ENCODE data around the gene C14orf119. TPM values are rescaled to one million over a fixed set of nuclear protein-coding genes. Genes with fewer than 3 reads are reported as not detected.

C14orf119 gene
- total RNA-seq, 1 donor from 2014 or later = 56.8 TPM

GRCh38 chr14:23051141-23052057 lies 43.9 kb upstream of the C14orf119 start:
- H3K27me3 Mint-ChIP-seq (ENCODE audit: low read depth) = no peaks in the 10 kb centered on the region
- no peaks in the 10 kb centered on the region for H3K9me3 Mint-ChIP-seq (ENCODE audit: low read depth)
- TF ChIP-seq, protein P1, sequence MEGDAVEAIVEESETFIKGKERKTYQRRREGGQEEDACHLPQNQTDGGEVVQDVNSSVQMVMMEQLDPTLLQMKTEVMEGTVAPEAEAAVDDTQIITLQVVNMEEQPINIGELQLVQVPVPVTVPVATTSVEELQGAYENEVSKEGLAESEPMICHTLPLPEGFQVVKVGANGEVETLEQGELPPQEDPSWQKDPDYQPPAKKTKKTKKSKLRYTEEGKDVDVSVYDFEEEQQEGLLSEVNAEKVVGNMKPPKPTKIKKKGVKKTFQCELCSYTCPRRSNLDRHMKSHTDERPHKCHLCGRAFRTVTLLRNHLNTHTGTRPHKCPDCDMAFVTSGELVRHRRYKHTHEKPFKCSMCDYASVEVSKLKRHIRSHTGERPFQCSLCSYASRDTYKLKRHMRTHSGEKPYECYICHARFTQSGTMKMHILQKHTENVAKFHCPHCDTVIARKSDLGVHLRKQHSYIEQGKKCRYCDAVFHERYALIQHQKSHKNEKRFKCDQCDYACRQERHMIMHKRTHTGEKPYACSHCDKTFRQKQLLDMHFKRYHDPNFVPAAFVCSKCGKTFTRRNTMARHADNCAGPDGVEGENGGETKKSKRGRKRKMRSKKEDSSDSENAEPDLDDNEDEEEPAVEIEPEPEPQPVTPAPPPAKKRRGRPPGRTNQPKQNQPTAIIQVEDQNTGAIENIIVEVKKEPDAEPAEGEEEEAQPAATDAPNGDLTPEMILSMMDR (IDR thresholded peaks at IDR 0.05) = no peak
- no peak for DNase-seq (ENCODE audit: low spot score)
- H3K4me3 Mint-ChIP-seq (ENCODE audit: unreplicated experiment) = no peak overlapping the region
- H3K36me3 Mint-ChIP-seq (ENCODE audit: low read depth) = peaks cover 2% of the 10 kb centered on the region
- peaks cover 14% of the 10 kb centered on the region for H3K4me1 Mint-ChIP-seq (ENCODE audit: low read depth)
- no peak overlapping the region for H3K27ac Mint-ChIP-seq (ENCODE audit: unreplicated experiment)

- TF ChIP-seq, protein P1 (IDR thresholded peaks at IDR 0.05) = no peak
- H3K36me3 Mint-ChIP-seq (ENCODE audit: low read depth) = peaks cover 2% of the 10 kb centered on the region
- H3K27me3 Mint-ChIP-seq (ENCODE audit: low read depth) = no peaks in the 10 kb centered on the region
- H3K4me3 Mint-ChIP-seq (ENCODE audit: unreplicated experiment) = no peak overlapping the region
- no peak for DNase-seq (ENCODE audit: low spot score)
- H3K27ac Mint-ChIP-seq (ENCODE audit: unreplicated experiment) = no peak overlapping the region
- H3K4me1 Mint-ChIP-seq (ENCODE audit: low read depth) = peaks cover 18% of the 10 kb centered on the region
- no peaks in the 10 kb centered on the region for H3K9me3 Mint-ChIP-seq (ENCODE audit: low read depth)
Observed at GRCh38 chr14:23052182-23052623, 43.1 kb upstream of the C14orf119 start.

GRCh38 chr14:23052671-23053070 lies 42.6 kb upstream of the C14orf119 start:
- Mint-ChIP-seq H3K36me3 (ENCODE audit: low read depth) (no peaks in the 10 kb centered on the region), H3K4me3 (ENCODE audit: unreplicated experiment) (no peak overlapping the region), H3K9me3 (ENCODE audit: low read depth) (no peaks in the 10 kb centered on the region), H3K4me1 (ENCODE audit: low read depth) (peaks cover 14% of the 10 kb centered on the region), H3K27ac (ENCODE audit: unreplicated experiment) (no peak overlapping the region), H3K27me3 (ENCODE audit: low read depth) (no peaks in the 10 kb centered on the region)
- DNase-seq (ENCODE audit: low spot score) = no peak
- TF ChIP-seq, protein P1 (IDR thresholded peaks at IDR 0.05) = no peak

- peaks cover 20% of the 10 kb centered on the region for H3K4me1 Mint-ChIP-seq (ENCODE audit: low read depth)
- no peak overlapping the region for H3K27ac Mint-ChIP-seq (ENCODE audit: unreplicated experiment)
- no peak for DNase-seq (ENCODE audit: low spot score)
- no peak overlapping the region for H3K4me3 Mint-ChIP-seq (ENCODE audit: unreplicated experiment)
- TF ChIP-seq, protein P1 (IDR thresholded peaks at IDR 0.05) = no peak
- no peaks in the 10 kb centered on the region for H3K27me3 Mint-ChIP-seq (ENCODE audit: low read depth)
- no peaks in the 10 kb centered on the region for H3K36me3 Mint-ChIP-seq (ENCODE audit: low read depth)
- no peaks in the 10 kb centered on the region for H3K9me3 Mint-ChIP-seq (ENCODE audit: low read depth)
Observed at GRCh38 chr14:23053426-23053825, 41.9 kb upstream of the C14orf119 start.

DNA sequence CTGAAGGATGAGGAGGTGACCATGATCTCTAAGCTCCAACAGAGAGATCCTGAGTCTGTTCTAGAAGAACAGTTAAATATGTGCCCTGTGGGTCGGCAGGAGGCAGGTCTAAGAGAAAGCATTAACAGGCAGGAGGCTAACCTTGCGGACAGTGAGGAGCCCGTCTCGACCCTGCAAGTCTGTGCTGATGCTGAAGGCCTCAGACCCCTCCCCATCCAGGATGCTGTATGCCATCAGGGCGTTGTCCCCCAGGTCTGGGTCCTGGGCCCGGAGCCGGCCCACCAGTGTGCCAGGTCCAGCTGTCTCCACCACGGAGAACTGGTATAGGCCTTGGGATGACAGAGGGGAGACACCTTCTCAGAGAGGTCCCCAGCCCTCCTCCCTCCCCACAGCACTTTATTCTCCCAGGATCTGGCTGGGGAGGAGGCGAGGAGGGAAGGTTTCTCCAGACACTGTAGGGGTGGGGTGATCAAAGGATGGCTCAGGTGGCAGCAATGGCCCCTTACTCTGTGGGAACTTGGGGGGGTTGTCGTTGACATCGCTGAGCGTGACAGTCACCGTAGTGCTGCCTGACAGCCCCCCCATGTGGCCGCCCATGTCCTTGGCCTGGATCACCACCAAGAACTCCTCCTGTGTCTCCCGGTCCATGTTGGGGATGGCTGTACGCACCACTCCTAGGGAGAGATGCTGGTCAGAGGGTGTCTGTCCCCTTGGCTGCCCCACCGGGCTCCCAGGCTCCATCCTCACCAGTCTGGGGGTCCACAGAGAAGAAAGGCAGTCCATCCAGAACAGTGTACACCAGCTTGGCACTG lies 41.1 kb upstream of the C14orf119 start:
- no peak overlapping the region for H3K4me3 Mint-ChIP-seq (ENCODE audit: unreplicated experiment)
- peaks cover 21% of the 10 kb centered on the region for H3K4me1 Mint-ChIP-seq (ENCODE audit: low read depth)
- no peaks in the 10 kb centered on the region for H3K9me3 Mint-ChIP-seq (ENCODE audit: low read depth)
- H3K36me3 Mint-ChIP-seq (ENCODE audit: low read depth) = peaks cover 3% of the 10 kb centered on the region
- no peak overlapping the region for H3K27ac Mint-ChIP-seq (ENCODE audit: unreplicated experiment)
- DNase-seq (ENCODE audit: low spot score) = no peak
- no peaks in the 10 kb centered on the region for H3K27me3 Mint-ChIP-seq (ENCODE audit: low read depth)
- TF ChIP-seq, protein P1 (IDR thresholded peaks at IDR 0.05) = peak; percentile 61

Data from chondrocyte (in vitro differentiated cells).